Choroid plexus epithelial cell (primary cell): ENCODE results near the gene NAGA.

Source experiments
- DNase-seq: peaks from one replicate; pipeline ENCODE4 v3.0.0-alpha.2; 2010; ENCODE audit warnings: low read depth
- H3K4me3 ChIP-seq: 2 replicates; pipeline ENCODE4 v1.5.1; 2011; ENCODE audit warnings: low read depth, mild to moderate bottlenecking, control low read depth, low read length, moderate library complexity
- TF ChIP-seq, protein P1 (sequence below): conservative IDR thresholded peaks from 2 replicates; pipeline ENCODE4 v1.5.1; 2011; ENCODE audit warnings: low read depth, mild to moderate bottlenecking, control low read depth, inconsistent platforms, low read length, moderate library complexity

NAGA gene

GRCh38 chr22:42056757-42057511 lies 13.7 kb downstream of the NAGA start:
- no peak overlapping the region for H3K4me3 ChIP-seq
- DNase-seq, result no peak
- TF ChIP-seq, protein P1, sequence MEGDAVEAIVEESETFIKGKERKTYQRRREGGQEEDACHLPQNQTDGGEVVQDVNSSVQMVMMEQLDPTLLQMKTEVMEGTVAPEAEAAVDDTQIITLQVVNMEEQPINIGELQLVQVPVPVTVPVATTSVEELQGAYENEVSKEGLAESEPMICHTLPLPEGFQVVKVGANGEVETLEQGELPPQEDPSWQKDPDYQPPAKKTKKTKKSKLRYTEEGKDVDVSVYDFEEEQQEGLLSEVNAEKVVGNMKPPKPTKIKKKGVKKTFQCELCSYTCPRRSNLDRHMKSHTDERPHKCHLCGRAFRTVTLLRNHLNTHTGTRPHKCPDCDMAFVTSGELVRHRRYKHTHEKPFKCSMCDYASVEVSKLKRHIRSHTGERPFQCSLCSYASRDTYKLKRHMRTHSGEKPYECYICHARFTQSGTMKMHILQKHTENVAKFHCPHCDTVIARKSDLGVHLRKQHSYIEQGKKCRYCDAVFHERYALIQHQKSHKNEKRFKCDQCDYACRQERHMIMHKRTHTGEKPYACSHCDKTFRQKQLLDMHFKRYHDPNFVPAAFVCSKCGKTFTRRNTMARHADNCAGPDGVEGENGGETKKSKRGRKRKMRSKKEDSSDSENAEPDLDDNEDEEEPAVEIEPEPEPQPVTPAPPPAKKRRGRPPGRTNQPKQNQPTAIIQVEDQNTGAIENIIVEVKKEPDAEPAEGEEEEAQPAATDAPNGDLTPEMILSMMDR, result no peak

- no peak for DNase-seq
- TF ChIP-seq, protein P1, result no peak
- no peak overlapping the region for H3K4me3 ChIP-seq
Observed at GRCh38 chr22:42052765-42053164, 17.8 kb downstream of the NAGA start.

DNA sequence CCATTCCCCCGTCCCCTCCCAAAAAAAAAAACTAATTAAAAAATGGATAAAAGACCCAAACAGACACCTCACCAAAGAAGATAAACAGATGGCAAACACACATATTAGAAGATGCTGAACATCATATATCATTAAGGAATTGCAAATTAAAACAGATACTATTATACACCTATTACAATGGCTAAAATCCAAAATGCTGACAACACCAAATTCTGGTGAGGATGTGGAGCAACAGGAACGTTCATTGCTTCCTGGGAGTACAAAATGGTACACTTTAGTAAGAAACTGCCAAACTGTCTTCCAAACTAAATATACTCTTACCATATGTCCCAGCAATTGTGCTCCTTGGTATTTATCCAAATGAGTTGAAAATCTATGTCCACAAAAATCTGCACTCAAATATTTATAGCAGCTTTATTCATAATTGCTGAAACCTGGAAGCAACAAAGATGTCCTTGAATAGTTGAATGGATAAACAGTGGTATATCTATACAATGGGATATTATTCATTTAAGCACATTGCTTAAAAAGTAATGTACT lies 19.9 kb downstream of the NAGA start:
- TF ChIP-seq, protein P1, result no peak
- no peak for DNase-seq
- no peak overlapping the region for H3K4me3 ChIP-seq

DNA sequence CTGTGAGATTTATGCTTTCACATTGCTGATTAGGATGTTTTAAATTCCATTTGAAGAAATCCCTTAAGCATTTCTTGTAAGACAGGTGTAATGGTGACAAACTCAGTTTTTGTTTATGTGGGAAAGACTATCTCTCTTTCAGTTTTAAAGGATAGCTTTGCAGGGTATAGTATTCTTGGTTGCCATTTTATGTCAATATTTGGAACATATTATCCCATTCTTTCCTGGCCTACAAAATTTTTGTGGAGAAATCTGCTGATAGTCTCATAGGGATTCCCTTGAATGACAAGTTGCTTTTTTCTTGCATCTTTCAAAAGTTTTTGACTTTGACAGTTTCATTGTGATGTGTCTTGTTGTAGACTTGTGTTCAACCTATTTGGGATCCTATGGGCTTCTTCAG lies 28.8 kb downstream of the NAGA start:
- TF ChIP-seq, protein P1, result no peak
- H3K4me3 ChIP-seq, result no peak overlapping the region
- no peak for DNase-seq

DNA sequence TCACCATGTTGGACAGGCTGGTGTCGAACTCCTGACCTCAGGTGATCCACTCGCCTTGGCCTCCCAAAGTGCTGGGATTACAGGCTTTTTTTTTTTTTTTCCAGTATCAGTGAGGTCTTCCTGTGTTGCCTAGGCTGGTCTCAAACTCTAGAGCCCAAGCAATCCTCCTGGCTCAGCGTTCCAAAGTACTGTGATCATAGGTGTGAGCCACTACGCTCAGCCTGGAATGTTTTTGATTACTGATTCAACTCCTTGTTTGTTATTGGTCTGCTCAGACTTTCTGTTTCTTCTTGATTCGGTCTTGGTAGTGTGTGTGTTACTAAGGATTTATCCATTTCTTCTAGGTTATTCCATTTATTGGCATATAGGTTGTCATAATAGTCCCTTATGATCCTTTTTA lies 31.3 kb downstream of the NAGA start:
- TF ChIP-seq, protein P1, result no peak
- no peak overlapping the region for H3K4me3 ChIP-seq
- no peak for DNase-seq

GRCh38 chr22:42035256-42035655 lies 35.4 kb downstream of the NAGA start:
- H3K4me3 ChIP-seq, result no peak overlapping the region
- no peak for DNase-seq
- TF ChIP-seq, protein P1, result no peak
